ENCODE results near the gene SPANXN3. TPM values are rescaled to one million over a fixed set of nuclear protein-coding genes. Genes with fewer than 3 reads are reported as not detected.
"Not testable (repeated sequence)": the region's sequence is repeated elsewhere in the genome, so short reads cannot be mapped to it uniquely, and the experiment has no call there.

SPANXN3 gene, protein sequence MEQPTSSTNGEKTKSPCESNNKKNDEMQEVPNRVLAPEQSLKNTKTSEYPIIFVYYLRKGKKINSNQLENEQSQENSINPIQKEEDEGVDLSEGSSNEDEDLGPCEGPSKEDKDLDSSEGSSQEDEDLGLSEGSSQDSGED
- not detected in 2 replicates for total RNA-seq (2014; rRNA removed; shearing (Covaris generic); ENCODE audit: low replicate concordance)

DNA sequence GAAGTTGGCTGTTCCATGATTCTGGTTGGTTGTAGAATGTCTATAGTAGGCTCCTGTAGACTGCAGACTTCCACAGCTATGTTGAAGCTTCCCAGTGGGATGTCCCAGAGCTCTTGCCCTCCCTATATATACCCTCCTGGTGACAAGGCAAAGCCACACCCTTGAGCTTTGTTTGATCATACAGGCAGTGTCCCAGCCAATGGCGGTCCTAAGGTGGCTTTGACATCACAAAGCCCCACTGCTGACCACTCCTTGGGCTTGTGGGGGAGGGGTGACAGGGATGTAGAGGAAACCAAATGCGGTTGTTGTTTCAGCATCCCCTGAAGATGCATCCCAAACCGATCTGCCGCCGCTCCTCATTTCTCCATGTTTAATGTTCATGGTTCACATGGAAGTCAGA is at the start of gene SPANXN3:
TSS of gene SPANXN3 (minus strand) at position 101 of the 400 bp plus-strand sequence. CDS start at position 17, 84 bp downstream.
- not testable (repeated sequence) for H3K9me2 ChIP-seq (replicated peaks; ENCODE audit: insufficient read depth, low read length); DNase-seq; H3K4me2 ChIP-seq (ENCODE audit: low read depth, low read length, poor library complexity, severe bottlenecking); H3K79me2 ChIP-seq (ENCODE audit: low read length); H3K27ac ChIP-seq (ENCODE audit: low read length); H3K27me3 ChIP-seq (ENCODE audit: low read length); H4K20me1 ChIP-seq (ENCODE audit: insufficient read depth, low read depth, low read length); H3K9ac ChIP-seq (ENCODE audit: low read length); H3K4me3 ChIP-seq (ENCODE audit: low read length); H2AFZ ChIP-seq (ENCODE audit: low read length); H3K36me3 ChIP-seq (ENCODE audit: insufficient read depth, low read length); H3K4me1 ChIP-seq (ENCODE audit: low read length)
- peaks cover 11% of the 10 kb centered on the region; the same call in 1 of the 2 replicates for H3K9me3 ChIP-seq (ENCODE audit: low read length)

DNA sequence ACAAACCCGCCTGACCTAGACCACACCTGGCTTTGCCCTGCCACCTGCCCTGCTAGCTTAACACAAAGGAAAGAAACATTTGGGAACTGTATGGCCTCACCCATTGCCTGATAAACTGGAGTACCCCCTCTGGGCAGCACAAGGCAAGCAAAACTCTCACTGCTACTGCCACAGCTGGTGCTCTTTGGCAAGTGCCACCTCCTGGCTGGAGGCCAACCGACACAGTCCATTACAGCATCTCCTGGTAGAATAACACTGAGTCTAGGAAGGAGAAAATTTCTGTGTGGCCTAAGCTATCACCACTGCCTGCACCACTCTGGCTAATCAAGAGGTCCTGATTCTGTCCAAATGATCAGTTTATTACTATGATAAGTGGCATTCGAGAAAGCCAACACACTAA is 18.9 kb upstream of the SPANXN3 start:
- H4K20me1 ChIP-seq (ENCODE audit: insufficient read depth, low read depth, low read length), result no peaks in the 10 kb centered on the region
- no peak overlapping the region for H3K4me2 ChIP-seq (ENCODE audit: low read depth, low read length, poor library complexity, severe bottlenecking)

DNA sequence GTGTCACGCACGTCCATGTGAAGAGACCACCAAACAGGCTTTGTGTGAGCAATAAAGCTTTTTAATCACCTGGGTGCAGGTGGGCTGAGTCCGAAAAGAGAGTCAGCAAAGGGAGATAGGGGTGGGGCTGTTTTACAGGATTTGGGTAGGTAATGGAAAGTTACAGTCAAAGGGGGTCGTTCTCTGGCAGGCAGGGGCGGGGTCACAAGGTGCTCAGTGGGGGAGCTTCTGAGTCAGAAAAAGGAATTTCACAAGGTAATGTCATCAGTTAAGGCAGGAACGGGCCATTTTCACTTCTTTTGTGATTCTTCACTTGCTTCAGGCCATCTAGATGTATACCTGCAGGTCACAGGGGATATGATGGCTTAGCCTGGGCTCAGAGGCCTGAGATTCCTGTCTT is 15.1 kb downstream of the SPANXN3 start:
- not testable (repeated sequence) for DNase-seq; H3K36me3 ChIP-seq (ENCODE audit: insufficient read depth, low read length); H3K79me2 ChIP-seq (ENCODE audit: low read length)

More for the DNA sequence above, 18.9 kb upstream of the SPANXN3 start:
- Histone ChIP-seq H3K9ac (ENCODE audit: low read length) (no peak overlapping the region), H3K4me1 (ENCODE audit: low read length) (no peaks in the 10 kb centered on the region), H3K79me2 (ENCODE audit: low read length) (no peaks in the 10 kb centered on the region), H3K4me3 (ENCODE audit: low read length) (no peak overlapping the region), H3K27me3 (ENCODE audit: low read length) (no peaks in the 10 kb centered on the region), H3K27ac (ENCODE audit: low read length) (no peak overlapping the region), H3K9me2 (replicated peaks; ENCODE audit: insufficient read depth, low read length) (no peaks in the 10 kb centered on the region), H3K9me3 (ENCODE audit: low read length) (peaks cover 53% of the 10 kb centered on the region), H2AFZ (ENCODE audit: low read length) (no peak overlapping the region), H3K36me3 (ENCODE audit: insufficient read depth, low read length) (no peaks in the 10 kb centered on the region)
- DNase-seq, result no peak

DNA sequence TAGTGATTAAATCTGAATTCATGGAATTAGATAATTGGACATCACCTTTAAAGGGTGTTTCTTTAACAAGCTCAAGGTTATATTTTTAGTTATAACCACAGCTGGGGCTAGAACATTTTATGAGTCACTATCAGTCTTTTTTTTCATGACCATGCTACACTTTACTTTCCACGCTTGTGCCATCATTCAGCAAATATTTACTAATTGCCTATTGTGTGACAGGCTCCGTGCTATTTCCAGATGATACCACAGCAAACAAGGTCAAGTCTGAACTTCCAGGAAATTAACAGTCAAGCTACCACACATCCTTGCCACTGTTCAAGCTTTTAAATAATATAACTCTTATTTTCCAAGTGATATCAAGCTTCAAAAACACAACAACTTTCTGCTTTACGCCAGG is 16.5 kb downstream of the SPANXN3 start:
- Histone ChIP-seq H3K4me2 (ENCODE audit: low read depth, low read length, poor library complexity, severe bottlenecking) (no peak overlapping the region), H2AFZ (ENCODE audit: low read length) (no peak overlapping the region), H3K27ac (ENCODE audit: low read length) (no peak overlapping the region), H3K9ac (ENCODE audit: low read length) (no peak overlapping the region), H3K9me2 (replicated peaks; ENCODE audit: insufficient read depth, low read length) (no peaks in the 10 kb centered on the region), H4K20me1 (ENCODE audit: insufficient read depth, low read depth, low read length) (no peaks in the 10 kb centered on the region), H3K4me1 (ENCODE audit: low read length) (no peaks in the 10 kb centered on the region), H3K79me2 (ENCODE audit: low read length) (no peaks in the 10 kb centered on the region), H3K27me3 (ENCODE audit: low read length) (no peaks in the 10 kb centered on the region), H3K4me3 (ENCODE audit: low read length) (no peak overlapping the region), H3K36me3 (ENCODE audit: insufficient read depth, low read length) (no peaks in the 10 kb centered on the region), H3K9me3 (ENCODE audit: low read length) (peaks cover 16% of the 10 kb centered on the region; the same call in 1 of the 2 replicates)
- no peak for DNase-seq

More for the DNA sequence above, 15.1 kb downstream of the SPANXN3 start:
- H4K20me1 ChIP-seq (ENCODE audit: insufficient read depth, low read depth, low read length); H3K9ac ChIP-seq (ENCODE audit: low read length); H3K4me3 ChIP-seq (ENCODE audit: low read length); H3K27me3 ChIP-seq (ENCODE audit: low read length); H3K4me1 ChIP-seq (ENCODE audit: low read length); H3K9me2 ChIP-seq (replicated peaks; ENCODE audit: insufficient read depth, low read length); H3K27ac ChIP-seq (ENCODE audit: low read length); H2AFZ ChIP-seq (ENCODE audit: low read length); H3K4me2 ChIP-seq (ENCODE audit: low read depth, low read length, poor library complexity, severe bottlenecking): not testable (repeated sequence)
- H3K9me3 ChIP-seq (ENCODE audit: low read length), result peaks cover 12% of the 10 kb centered on the region; the same call in 1 of the 2 replicates

DNA sequence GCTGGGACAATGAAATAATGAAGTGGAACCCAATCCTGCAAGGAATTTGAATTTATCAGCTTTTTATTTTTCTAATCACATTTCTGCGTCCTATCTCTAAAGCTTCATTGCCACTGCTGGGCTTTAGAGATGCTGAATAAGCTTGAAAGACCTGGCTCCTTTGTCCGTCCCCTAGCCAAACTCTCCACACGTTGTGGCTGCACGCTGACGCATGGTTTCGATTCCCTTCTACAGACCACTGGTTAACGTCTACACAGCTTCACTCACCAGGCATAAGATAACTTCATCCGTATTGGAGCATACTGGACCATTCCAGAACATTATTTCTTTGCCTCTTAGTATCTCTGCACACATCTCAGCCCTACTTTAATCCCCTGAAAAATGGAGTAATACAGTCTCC is 31.2 kb downstream of the SPANXN3 start:
- Histone ChIP-seq H3K4me1 (ENCODE audit: low read length) (no peaks in the 10 kb centered on the region), H3K9me2 (replicated peaks; ENCODE audit: insufficient read depth, low read length) (no peaks in the 10 kb centered on the region), H3K79me2 (ENCODE audit: low read length) (no peaks in the 10 kb centered on the region), H3K9ac (ENCODE audit: low read length) (no peak overlapping the region), H2AFZ (ENCODE audit: low read length) (no peak overlapping the region), H3K27ac (ENCODE audit: low read length) (no peak overlapping the region), H3K4me2 (ENCODE audit: low read depth, low read length, poor library complexity, severe bottlenecking) (no peak overlapping the region), H3K36me3 (ENCODE audit: insufficient read depth, low read length) (no peaks in the 10 kb centered on the region), H4K20me1 (ENCODE audit: insufficient read depth, low read depth, low read length) (no peaks in the 10 kb centered on the region), H3K27me3 (ENCODE audit: low read length) (no peaks in the 10 kb centered on the region), H3K9me3 (ENCODE audit: low read length) (peaks cover 24% of the 10 kb centered on the region), H3K4me3 (ENCODE audit: low read length) (no peak overlapping the region)
- no peak for DNase-seq

DNA sequence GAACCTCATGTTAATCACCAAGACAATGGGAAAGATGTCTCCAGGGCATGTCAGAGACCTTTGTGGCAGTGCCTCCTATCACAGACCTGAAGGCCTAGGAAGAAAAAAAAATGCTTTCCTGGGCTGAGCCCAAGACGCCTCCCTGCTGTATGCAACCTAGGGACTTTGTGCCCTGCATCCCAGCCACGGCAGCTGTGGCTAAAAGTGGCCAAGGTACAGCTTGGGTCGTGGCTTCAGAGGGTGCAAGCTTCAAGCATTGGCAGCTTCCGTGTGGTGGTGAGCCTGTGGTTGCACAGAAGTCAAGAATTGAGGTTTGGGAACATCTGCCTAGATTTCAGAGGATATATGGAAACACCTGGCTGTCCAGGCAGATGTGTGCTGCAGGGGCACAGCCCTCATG is 40.5 kb downstream of the SPANXN3 start:
- Histone ChIP-seq H4K20me1 (ENCODE audit: insufficient read depth, low read depth, low read length) (no peaks in the 10 kb centered on the region), H3K4me3 (ENCODE audit: low read length) (no peak overlapping the region), H3K9me3 (ENCODE audit: low read length) (peaks cover 7% of the 10 kb centered on the region; the same call in 1 of the 2 replicates), H3K36me3 (ENCODE audit: insufficient read depth, low read length) (no peaks in the 10 kb centered on the region), H3K79me2 (ENCODE audit: low read length) (no peaks in the 10 kb centered on the region), H3K9ac (ENCODE audit: low read length) (no peak overlapping the region), H3K4me2 (ENCODE audit: low read depth, low read length, poor library complexity, severe bottlenecking) (no peak overlapping the region), H2AFZ (ENCODE audit: low read length) (no peak overlapping the region), H3K9me2 (replicated peaks; ENCODE audit: insufficient read depth, low read length) (no peaks in the 10 kb centered on the region), H3K4me1 (ENCODE audit: low read length) (no peaks in the 10 kb centered on the region), H3K27me3 (ENCODE audit: low read length) (no peaks in the 10 kb centered on the region), H3K27ac (ENCODE audit: low read length) (no peak overlapping the region)
- no peak for DNase-seq

DNA sequence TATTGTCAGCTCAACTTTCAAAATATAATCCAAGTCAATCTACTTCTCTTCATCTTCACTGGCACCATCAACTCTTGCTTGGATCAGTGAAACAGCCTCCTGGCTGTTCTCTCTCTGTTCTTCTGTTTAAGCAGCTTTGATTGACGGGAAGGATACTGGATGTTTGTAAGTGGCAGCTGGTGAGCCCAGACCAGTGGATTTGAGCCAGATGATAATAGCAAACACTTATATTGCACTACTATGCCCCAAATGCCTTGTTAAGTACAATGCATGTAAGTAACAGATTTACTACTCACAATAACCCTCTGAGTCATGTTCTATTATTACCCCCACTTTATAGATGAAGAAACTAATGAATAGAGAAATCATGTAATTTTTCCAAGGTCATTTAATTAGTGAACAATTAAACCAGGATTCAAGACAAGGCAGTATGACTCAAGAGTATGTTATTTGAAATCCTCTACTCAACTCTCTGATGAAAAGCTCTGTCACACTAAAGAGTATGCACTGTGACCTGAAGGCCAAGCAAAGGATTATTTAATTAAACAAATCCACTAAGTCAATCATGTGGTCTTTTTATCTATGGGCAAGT is 44.8 kb downstream of the SPANXN3 start:
- no peak overlapping the region for H2AFZ ChIP-seq (ENCODE audit: low read length)
- H3K9ac ChIP-seq (ENCODE audit: low read length), result no peak overlapping the region
- no peaks in the 10 kb centered on the region for H3K9me2 ChIP-seq (replicated peaks; ENCODE audit: insufficient read depth, low read length)
- peak; percentile 28 for DNase-seq
- no peaks in the 10 kb centered on the region for H4K20me1 ChIP-seq (ENCODE audit: insufficient read depth, low read depth, low read length)
- H3K4me3 ChIP-seq (ENCODE audit: low read length), result no peak overlapping the region
- H3K27me3 ChIP-seq (ENCODE audit: low read length), result no peaks in the 10 kb centered on the region
- no peaks in the 10 kb centered on the region for H3K36me3 ChIP-seq (ENCODE audit: insufficient read depth, low read length)
- peaks cover 9% of the 10 kb centered on the region for H3K9me3 ChIP-seq (ENCODE audit: low read length)
- H3K79me2 ChIP-seq (ENCODE audit: low read length), result no peaks in the 10 kb centered on the region
- no peaks in the 10 kb centered on the region for H3K4me1 ChIP-seq (ENCODE audit: low read length)
- no peak overlapping the region for H3K4me2 ChIP-seq (ENCODE audit: low read depth, low read length, poor library complexity, severe bottlenecking)
- no peak overlapping the region for H3K27ac ChIP-seq (ENCODE audit: low read length)

DNA sequence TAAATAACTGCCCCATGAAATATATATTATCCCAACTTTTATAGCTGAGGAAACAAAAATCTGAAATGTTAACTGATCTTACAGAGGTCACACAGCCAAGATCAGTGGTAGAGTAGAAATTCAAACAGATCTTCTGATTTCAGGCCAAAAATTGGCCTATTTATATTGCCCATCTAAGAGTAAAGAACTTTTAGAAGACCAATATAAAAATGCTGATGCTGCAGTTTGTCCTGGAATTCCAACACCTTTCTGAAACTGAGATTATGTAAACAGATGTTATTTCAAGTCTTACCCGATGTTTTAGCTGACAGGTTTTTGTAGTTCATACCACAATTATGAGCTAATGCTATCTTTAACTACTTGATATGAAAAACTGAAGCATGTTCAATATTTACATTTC is 51.1 kb downstream of the SPANXN3 start:
- Histone ChIP-seq H2AFZ (ENCODE audit: low read length) (no peak overlapping the region), H3K79me2 (ENCODE audit: low read length) (no peaks in the 10 kb centered on the region), H3K9me2 (replicated peaks; ENCODE audit: insufficient read depth, low read length) (no peaks in the 10 kb centered on the region), H3K27me3 (ENCODE audit: low read length) (no peaks in the 10 kb centered on the region), H3K9me3 (ENCODE audit: low read length) (peaks cover 20% of the 10 kb centered on the region), H3K36me3 (ENCODE audit: insufficient read depth, low read length) (no peaks in the 10 kb centered on the region; the same call in 1 of the 2 replicates), H4K20me1 (ENCODE audit: insufficient read depth, low read depth, low read length) (no peaks in the 10 kb centered on the region), H3K4me2 (ENCODE audit: low read depth, low read length, poor library complexity, severe bottlenecking) (no peak overlapping the region), H3K4me1 (ENCODE audit: low read length) (no peaks in the 10 kb centered on the region), H3K27ac (ENCODE audit: low read length) (no peak overlapping the region), H3K4me3 (ENCODE audit: low read length) (no peak overlapping the region), H3K9ac (ENCODE audit: low read length) (no peak overlapping the region)
- no peak for DNase-seq

All from Karpas-422 (cell line).